H54 (cell line): ENCODE data around the gene UBE2O.

Experiments used
- DNase-seq: peaks from one replicate; pipeline ENCODE4 v3.0.0; 2011; ENCODE audit warnings: low spot score, mixed read lengths; ENCODE audit not compliant: insufficient read length
- FAIRE-seq: peaks from 3 replicates; lab custom pipeline; 2011; peaks lifted over from hg19 to GRCh38; lab: Jason Lieb, UNC
- POLR2A ChIP-seq: IDR thresholded peaks from 2 replicates; pipeline ENCODE4 v1.6.1; 2011; ENCODE audit warnings: low read depth, mild to moderate bottlenecking, low read length

The UBE2O gene

DNA sequence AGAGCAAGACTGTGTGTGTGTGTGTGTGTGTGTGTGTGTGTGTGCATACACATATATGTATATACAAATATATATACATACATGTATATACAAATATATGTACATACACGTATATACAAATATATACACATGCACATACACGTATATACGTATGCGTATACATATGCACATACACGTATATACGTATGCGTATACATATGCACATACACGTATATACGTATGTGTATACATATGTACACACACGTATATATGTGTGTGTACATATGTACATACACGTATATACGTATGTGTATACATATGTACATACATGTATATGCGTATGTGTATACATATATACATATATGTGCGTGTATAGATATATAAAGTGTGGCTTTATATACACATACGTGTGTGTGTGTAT, 37.2 kb downstream of the UBE2O start:
- no peak for DNase-seq
- no peak for FAIRE-seq
- TF ChIP-seq POLR2A, result no peak

GRCh38 chr17:76414334-76415295, 38.3 kb downstream of the UBE2O start:
- no peak for TF ChIP-seq POLR2A
- FAIRE-seq, result no peak
- DNase-seq, result no peak

DNA sequence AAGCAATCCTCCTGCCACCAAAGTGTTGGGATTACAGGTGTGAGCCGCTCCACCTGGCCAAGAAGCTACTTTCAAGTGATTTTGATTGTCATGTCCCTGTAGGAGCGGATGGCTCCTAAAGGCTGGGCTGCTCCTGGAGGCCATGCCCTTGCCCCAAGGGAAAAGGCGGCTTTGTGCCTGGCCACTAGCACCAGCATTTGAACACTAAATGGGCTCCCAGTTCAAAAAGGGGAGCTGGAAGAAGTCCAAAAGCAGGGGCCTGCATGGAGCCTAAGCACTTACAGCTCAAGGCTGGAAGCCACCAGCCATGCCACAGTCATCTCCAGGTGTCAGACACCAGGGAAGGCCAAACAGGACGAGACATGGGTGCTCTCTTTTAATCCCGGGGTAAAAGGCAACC, 41.7 kb downstream of the UBE2O start:
- no peak for FAIRE-seq
- TF ChIP-seq POLR2A, result no peak
- no peak for DNase-seq

DNA sequence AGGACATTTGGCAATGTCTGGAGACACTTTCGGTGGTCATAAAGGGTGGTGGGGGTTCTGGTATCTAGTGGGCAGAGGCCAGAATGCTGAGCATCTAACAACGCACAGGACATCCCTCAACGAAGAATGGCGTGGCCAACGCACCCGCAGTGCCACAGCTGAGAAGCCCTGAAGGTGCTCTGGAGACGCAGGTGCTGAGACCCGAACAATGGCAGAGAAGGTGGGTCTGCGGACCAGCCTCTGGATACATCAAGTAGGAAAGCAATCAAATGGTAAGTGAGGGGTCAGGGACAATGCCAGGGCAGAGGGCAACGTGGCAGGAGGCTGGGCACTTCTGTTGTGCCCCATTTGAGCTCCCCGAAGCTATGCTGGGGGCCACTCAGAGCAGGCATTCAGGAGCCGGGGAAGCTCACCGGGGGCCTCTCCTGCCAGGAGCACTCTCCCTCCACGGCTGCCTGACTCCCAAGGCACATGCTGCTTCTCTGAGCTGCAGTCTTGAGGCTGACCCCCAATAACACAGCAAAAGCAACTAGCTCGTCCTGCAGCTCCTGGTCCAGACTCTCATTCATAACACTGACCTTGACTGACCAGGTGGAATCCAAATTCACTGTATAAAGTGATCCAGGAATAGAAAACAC, 42.5 kb downstream of the UBE2O start:
- FAIRE-seq (no peak), DNase-seq (no peak)
- no peak for TF ChIP-seq POLR2A

- no peak for TF ChIP-seq POLR2A
- DNase-seq, result no peak
- no peak for FAIRE-seq
These were observed 44.7 kb downstream of the UBE2O start for GRCh38 chr17:76408037-76408849.

DNA sequence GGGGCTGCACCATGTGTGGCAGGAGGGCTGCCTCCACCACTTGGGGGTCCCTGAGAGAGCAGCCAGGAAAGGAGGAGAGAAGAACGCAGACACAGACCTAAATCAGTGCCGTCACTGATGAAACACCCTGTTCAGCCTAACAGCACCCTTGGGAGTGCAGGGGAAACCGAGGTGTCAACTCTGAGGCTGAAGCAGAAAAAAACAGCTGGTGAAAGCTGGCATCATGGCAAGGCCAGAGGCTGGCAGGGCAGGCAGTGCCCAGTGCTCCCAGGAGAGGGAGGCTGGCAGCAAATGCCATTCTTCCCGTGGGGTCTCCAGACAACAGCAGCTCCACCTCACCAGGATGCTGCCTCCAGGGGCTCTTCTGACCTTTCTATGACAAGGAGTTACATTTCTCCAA, 45.4 kb downstream of the UBE2O start:
- DNase-seq (no peak), FAIRE-seq (no peak)
- TF ChIP-seq POLR2A, result no peak

DNA sequence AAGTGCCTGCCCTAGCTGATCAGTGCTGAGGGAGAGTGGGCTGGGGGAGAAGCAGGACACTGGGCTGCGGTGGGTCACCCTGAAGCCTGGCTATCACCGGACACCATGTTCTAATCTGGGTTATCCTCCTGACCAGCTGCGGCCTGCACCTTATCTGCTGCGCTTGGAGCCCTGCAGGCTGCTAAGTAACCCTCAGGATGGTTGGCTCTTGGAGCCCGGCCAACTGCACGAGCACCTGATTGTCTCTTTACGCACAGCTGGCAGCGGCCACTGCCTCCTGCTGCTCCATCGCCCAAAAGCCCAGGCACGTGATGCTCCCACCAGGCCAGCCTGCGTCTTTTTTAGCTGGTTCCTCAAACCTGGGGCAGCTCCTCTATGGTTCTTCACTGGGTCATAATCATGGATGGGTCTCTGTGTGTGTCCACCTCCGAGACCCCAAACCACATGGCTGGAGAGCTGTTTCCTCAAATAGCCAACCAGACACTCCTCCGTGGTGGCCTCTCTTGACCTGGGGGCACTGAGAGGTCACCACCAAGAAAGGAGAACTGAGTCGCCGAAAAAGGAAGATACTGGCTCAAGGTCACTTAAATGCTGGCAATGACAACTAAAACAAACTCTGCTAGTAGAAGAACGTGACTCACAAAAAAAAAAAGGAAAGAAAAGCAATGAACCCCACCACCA, 46.8 kb downstream of the UBE2O start:
- DNase-seq, result no peak
- TF ChIP-seq POLR2A, result no peak
- no peak for FAIRE-seq

GRCh38 chr17:76405607-76405966, 47.4 kb downstream of the UBE2O start:
- no peak for FAIRE-seq
- DNase-seq, result no peak
- TF ChIP-seq POLR2A, result no peak

DNA sequence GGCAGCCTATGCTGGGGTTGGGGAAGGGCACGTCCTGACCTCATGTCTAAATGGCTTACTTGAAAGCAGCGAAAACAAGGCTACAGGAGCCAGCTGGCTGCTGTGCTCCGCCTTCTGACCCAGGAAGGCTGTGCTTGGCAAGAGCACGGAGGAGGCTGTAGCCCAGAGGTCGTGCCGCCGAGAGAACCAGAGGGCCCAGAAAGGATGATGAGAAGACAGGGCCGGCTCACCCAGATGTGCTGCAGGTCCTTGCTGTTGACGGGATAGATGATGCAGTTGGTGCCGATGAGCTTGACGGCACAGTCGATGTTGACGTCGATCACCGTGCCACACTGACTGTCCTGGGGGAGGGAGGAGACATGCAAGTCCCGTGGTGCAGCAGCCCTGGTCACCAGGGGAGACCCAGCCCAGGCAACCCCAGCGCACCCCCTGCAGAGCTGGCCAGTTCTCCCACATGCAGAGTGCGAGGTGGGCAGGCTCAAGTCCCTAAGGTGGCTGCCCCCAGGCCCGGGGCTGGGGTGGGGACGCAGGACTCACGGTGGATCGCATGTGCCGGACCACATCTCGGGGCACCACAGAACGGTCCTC, 47.9 kb downstream of the UBE2O start:
- DNase-seq (no peak), FAIRE-seq (no peak)
- no peak for TF ChIP-seq POLR2A

DNA sequence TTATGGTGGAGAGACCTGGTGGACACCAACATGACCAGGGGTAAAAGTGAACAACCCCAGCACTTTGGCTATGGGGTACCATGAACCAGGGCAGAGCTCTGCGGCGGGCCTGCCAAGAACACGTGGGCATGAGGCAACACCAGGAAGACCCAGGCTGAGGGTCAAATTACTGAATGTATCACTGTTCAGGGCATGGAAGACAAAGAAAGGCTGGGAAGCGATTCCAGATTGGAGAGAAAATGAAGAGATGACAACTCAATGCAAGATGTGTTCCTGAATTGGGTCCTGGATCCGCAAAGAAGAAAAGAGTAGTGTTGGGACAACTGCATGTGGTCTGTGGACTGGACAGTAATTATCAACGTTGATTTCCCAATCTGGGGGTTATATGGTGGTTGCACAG, 48.7 kb downstream of the UBE2O start:
- FAIRE-seq (no peak), DNase-seq (no peak)
- no peak for TF ChIP-seq POLR2A

DNA sequence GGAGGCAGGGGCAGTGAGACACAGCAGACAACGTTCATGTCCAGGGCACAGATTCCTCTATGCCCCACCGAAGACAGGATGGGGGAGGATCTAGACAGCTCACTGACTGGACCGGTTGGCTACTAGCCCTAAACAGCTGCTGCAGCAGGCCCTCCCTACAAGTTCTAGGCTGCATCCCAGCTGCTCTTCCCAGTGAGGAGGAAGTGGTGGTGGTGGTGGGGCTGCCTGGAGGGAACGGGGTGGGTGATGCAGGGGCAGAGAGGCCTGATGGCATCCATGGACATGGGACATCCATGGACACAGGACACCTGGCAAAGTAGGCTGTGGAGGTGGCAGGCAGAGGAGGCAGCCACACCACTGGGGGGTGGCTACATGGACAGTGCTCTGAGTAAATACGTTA, 50.2 kb downstream of the UBE2O start:
- DNase-seq (no peak), FAIRE-seq (no peak)
- TF ChIP-seq POLR2A, result no peak

- no peak for FAIRE-seq
- TF ChIP-seq POLR2A, result no peak
- no peak for DNase-seq
These were observed 53.5 kb downstream of the UBE2O start for GRCh38 chr17:76399175-76400172.
